Measurements from ENCODE around the gene TEAD1. TPM values are rescaled to one million over a fixed set of nuclear protein-coding genes. Genes with fewer than 3 reads are reported as not detected.

Gene TEAD1
- total RNA-seq, 4 donors from 2014 or later = 46.4 to 214 (median 61.2) TPM

GRCh38 chr11:12800871-12801270, 126.7 kb downstream of the TEAD1 start:
- H3K4me3 ChIP-seq = no peak overlapping the region
- no peaks in the 10 kb centered on the region for H3K9me3 ChIP-seq
- H3K36me3 ChIP-seq = no peaks in the 10 kb centered on the region
- TF ChIP-seq POLR2AphosphoS5 (IDR thresholded peaks at IDR 0.05) = no peak
- H3K27me3 ChIP-seq = no peaks in the 10 kb centered on the region
- DNase-seq = no peak
- H3K4me1 ChIP-seq = peaks cover 39 to 61% (median 51%) of the 10 kb centered on the region in 4 donors
- in situ Hi-C loops (cut with MboI; ENCODE audit: low pct_ligation_motif_present in 1 of 4, low pct_unique_long_range_greater_than_20kb in 1 of 4, low sequenced_read_pairs in 3 of 4) (no loop called here), intact Hi-C loops (cut with DNase I; ENCODE audit: low total_unique reads) (no loop called here)
- WGBS, 2 donors (ENCODE audit: low coverage in 1 of 2) = 46 to 50% methylated on average over 2 of the region's 2 CpGs
- H3K27ac ChIP-seq = peak overlapping the region; percentile 56 to 82 (median 64)

GRCh38 chr11:12801976-12802375, 127.8 kb downstream of the TEAD1 start:
- 38 to 54% methylated on average over 1 of the region's 1 CpG for WGBS, 2 donors (ENCODE audit: low coverage in 1 of 2)
- Histone ChIP-seq H3K4me3 (no peak overlapping the region), H3K27me3 (no peaks in the 10 kb centered on the region), H3K27ac (peak overlapping the region; percentile 82 to 85 (median 84)), H3K9me3 (no peaks in the 10 kb centered on the region), H3K4me1 (peaks cover 39 to 64% (median 51%) of the 10 kb centered on the region in 4 donors), H3K36me3 (no peaks in the 10 kb centered on the region)
- no peak for DNase-seq
- intact Hi-C loops (cut with DNase I; ENCODE audit: low total_unique reads) = no loop called here
- in situ Hi-C loops (cut with MboI; ENCODE audit: low pct_ligation_motif_present in 1 of 4, low pct_unique_long_range_greater_than_20kb in 1 of 4, low sequenced_read_pairs in 3 of 4) = no loop called here
- TF ChIP-seq EP300 (IDR thresholded peaks at IDR 0.05; ENCODE audit: low read depth) (no peak), POLR2A (IDR thresholded peaks at IDR 0.05) (no peak), CTCF (IDR thresholded peaks at IDR 0.05) (no peak), POLR2AphosphoS5 (IDR thresholded peaks at IDR 0.05) (no peak)

DNA sequence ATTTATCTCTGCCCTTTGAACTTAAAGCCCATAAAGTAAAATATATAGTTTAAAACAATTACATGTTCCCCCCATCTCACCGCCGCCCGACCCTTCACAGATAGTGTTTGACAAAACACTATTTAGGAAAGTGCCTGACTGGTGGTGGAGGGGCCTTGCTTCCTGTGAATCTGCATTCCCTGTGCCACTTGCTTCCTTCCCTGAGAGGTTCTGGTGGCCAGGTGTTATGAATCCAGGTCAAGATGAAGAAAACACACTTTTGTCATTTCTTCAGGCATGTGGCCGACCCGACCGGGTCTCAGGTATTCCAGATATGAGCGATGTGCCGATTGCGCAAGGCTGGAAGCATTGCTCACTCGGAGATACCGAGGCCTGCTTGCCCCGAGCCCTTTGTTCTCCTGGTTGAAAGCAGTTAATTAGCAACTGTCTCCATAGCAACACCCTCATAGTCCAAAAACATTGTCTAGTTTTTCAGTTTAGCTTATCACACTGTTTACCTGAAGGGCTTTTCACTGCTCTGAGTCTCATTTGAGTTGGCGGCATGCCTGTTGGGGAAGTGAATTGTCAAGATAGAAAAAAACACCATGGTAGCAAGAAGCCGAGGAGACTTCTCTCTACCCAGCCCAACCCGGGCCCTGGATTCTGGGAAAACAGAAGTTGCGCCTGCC, 128.3 kb downstream of the TEAD1 start:
- H3K36me3 ChIP-seq = no peaks in the 10 kb centered on the region
- H3K4me1 ChIP-seq = peaks cover 39 to 64% (median 51%) of the 10 kb centered on the region in 4 donors
- DNase-seq = peak; percentile 84
- in situ Hi-C loops (cut with MboI; ENCODE audit: low pct_ligation_motif_present in 1 of 4, low pct_unique_long_range_greater_than_20kb in 1 of 4, low sequenced_read_pairs in 3 of 4) = no loop called here
- WGBS, 2 donors (ENCODE audit: low coverage in 1 of 2) = 28 to 36% methylated on average over 7 to 16 of the region's 16 CpGs
- no peaks in the 10 kb centered on the region for H3K27me3 ChIP-seq
- peak overlapping the region; percentile 82 to 85 (median 84) for H3K27ac ChIP-seq
- intact Hi-C loops (cut with DNase I; ENCODE audit: low total_unique reads) = no loop called here
- H3K9me3 ChIP-seq = no peaks in the 10 kb centered on the region
- no peak overlapping the region for H3K4me3 ChIP-seq
- TF ChIP-seq CTCF (IDR thresholded peaks at IDR 0.05) = no peak
- TF ChIP-seq EP300 (IDR thresholded peaks at IDR 0.05; ENCODE audit: low read depth) = peak; percentile 53
- TF ChIP-seq POLR2AphosphoS5 (IDR thresholded peaks at IDR 0.05) = peak in 1 of 3 donors; percentile 49

DNA sequence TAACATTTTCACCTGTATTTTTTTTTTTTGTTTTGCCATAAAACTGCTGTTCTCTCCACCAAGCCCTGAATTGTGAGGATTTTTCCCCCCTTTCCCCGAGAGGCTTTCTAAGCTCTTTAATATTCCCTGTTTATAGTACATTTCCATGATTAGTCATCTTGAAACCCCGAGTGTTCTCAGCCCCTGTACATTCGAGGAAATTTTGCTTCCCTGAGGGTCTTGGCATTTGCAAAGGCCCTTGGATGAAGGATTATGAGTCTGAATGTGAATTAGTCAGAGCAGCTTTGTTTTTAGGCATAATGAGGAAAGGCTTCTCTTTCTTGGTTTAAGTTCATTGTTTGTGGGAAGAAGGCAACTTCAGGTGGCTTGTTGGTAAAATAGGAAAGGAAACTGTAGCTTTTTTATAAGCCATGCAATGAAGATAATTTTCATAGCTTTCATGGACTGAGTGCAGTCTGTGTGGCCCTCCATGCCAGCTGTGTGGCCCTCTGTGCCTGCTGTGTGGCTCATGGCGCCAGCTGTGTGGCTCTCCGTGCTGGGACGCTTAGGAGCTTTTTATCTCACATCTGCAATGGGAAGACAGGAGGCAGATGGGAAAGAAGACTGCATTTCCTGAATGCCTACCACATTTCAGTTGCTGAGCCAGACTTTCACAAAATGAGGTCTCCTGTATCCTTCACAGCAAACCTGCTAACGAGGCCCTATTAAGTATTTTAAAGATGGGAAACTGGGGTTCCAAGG, 129.0 kb downstream of the TEAD1 start:
- intact Hi-C loops (cut with DNase I; ENCODE audit: low total_unique reads) (no loop called here), in situ Hi-C loops (cut with MboI; ENCODE audit: low pct_ligation_motif_present in 1 of 4, low pct_unique_long_range_greater_than_20kb in 1 of 4, low sequenced_read_pairs in 3 of 4) (no loop called here)
- H3K9me3 ChIP-seq = no peaks in the 10 kb centered on the region
- peaks cover 41 to 64% (median 52%) of the 10 kb centered on the region in 4 donors for H3K4me1 ChIP-seq
- TF ChIP-seq EP300 (IDR thresholded peaks at IDR 0.05; ENCODE audit: low read depth) = no peak
- no peak for TF ChIP-seq POLR2AphosphoS5 (IDR thresholded peaks at IDR 0.05)
- TF ChIP-seq POLR2A (IDR thresholded peaks at IDR 0.05) = no peak
- TF ChIP-seq CTCF (IDR thresholded peaks at IDR 0.05) = no peak
- no peak for DNase-seq
- no peaks in the 10 kb centered on the region for H3K36me3 ChIP-seq
- peak overlapping the region; percentile 82 to 85 (median 84) for H3K27ac ChIP-seq
- no peaks in the 10 kb centered on the region for H3K27me3 ChIP-seq
- no peak overlapping the region for H3K4me3 ChIP-seq
- 13 to 46% methylated on average over 4 to 7 of the region's 7 CpGs for WGBS, 2 donors (ENCODE audit: low coverage in 1 of 2)
